ENCODE data around the gene APEX1.
A peak's percentile ranks its signal among the peaks of the same experiment; 100 is the strongest.

APEX1 gene

GRCh38 chr14:20472536-20473169, 17.6 kb downstream of the APEX1 start:
- peaks cover 0 to 18% (median 10%) of the 10 kb centered on the region in 4 donors for H3K4me1 ChIP-seq
- H3K9me3 ChIP-seq = no peaks in the 10 kb centered on the region
- intact Hi-C loops (cut with DNase I; ENCODE audit: low total_unique reads) = no loop called here
- peaks cover 10 to 40% (median 39%) of the 10 kb centered on the region in 3 donors for H3K36me3 ChIP-seq
- no peak overlapping the region for H3K4me3 ChIP-seq
- no peak overlapping the region for H3K27ac ChIP-seq
- H3K27me3 ChIP-seq = no peaks in the 10 kb centered on the region
- DNase-seq = no peak
- no peak for TF ChIP-seq CTCF (IDR thresholded peaks at IDR 0.05)

DNA sequence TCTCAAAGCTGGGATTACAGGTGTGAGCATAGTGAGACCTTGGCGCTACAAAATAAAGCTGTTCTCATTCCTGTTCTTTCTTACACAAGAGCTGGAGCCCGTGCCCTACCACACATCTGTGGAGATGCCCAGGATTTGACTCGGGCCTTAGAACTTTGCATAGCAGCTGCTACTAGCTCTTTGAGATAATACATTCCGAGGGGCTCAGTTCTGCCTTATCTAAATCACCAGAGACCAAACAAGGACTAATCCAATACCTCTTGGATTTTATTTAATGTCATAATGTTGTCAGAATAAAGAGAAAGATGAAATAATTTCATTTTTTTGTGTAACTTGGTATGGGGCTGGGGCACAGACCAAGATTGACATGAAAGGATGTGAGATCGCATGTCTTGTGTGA, 21.8 kb downstream of the APEX1 start:
- intact Hi-C loops (cut with DNase I; ENCODE audit: low total_unique reads) = no loop called here
- Histone ChIP-seq H3K9me3 (no peaks in the 10 kb centered on the region), H3K36me3 (peaks cover 10 to 40% (median 39%) of the 10 kb centered on the region in 3 donors), H3K4me3 (no peak overlapping the region), H3K4me1 (no peaks in the 10 kb centered on the region), H3K27me3 (no peaks in the 10 kb centered on the region), H3K27ac (no peak overlapping the region)
- no peak for DNase-seq
- no peak for TF ChIP-seq CTCF (IDR thresholded peaks at IDR 0.05)

DNA sequence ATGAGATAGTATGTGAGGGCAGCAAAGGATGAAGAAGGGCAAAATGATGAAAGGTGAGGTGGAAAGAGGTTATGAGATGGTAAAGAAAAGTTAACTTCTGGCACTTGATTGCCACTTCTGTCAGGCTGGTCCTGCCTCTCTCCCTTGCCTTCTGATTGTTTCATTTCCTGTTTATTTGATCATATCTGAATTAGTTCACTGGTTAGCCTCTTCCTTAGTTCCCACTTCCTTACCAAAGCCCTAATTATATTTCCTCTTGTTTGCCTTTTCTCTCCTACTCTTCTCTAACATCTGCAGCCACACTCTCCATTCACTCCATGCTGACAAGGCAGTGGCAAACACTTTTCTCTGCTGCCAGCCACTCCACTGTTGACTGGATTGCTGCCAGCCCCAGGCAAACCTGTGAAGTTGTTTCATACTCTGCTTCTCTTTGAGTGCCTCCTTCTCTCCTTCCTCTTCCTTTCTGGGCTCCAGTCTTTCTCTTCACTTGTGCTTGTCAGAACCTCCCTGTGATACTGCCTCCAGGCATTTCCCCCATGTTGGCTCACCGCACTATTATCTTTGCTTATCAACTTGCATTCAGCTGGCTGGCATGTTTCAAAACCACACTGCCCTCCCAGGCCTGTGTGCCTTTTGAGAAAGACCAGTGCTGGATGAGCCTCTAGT, 22.3 kb downstream of the APEX1 start:
- H3K27me3 ChIP-seq = no peaks in the 10 kb centered on the region
- peak in 1 of 2 donors; percentile 25 for DNase-seq
- H3K4me1 ChIP-seq = no peaks in the 10 kb centered on the region
- H3K27ac ChIP-seq = no peak overlapping the region
- H3K9me3 ChIP-seq = no peaks in the 10 kb centered on the region
- no peak overlapping the region for H3K4me3 ChIP-seq
- no peak for TF ChIP-seq CTCF (IDR thresholded peaks at IDR 0.05)
- intact Hi-C loops (cut with DNase I; ENCODE audit: low total_unique reads) = no loop called here
- peaks cover 10 to 40% (median 39%) of the 10 kb centered on the region in 3 donors for H3K36me3 ChIP-seq

- Histone ChIP-seq H3K9me3 (no peaks in the 10 kb centered on the region), H3K27me3 (no peaks in the 10 kb centered on the region), H3K27ac (no peak overlapping the region), H3K4me1 (no peaks in the 10 kb centered on the region), H3K4me3 (no peak overlapping the region), H3K36me3 (peaks cover 10 to 31% (median 30%) of the 10 kb centered on the region in 3 donors)
- no peak for TF ChIP-seq CTCF (IDR thresholded peaks at IDR 0.05)
- DNase-seq = no peak
- intact Hi-C loops (cut with DNase I; ENCODE audit: low total_unique reads) = no loop called here
These were observed 23.9 kb downstream of the APEX1 start for GRCh38 chr14:20478894-20479293.

- no peak overlapping the region for H3K27ac ChIP-seq
- H3K4me1 ChIP-seq = no peaks in the 10 kb centered on the region
- no peak for DNase-seq
- no peaks in the 10 kb centered on the region for H3K36me3 ChIP-seq
- intact Hi-C loops (cut with DNase I; ENCODE audit: low total_unique reads) = no loop called here
- no peak overlapping the region for H3K4me3 ChIP-seq
- TF ChIP-seq CTCF (IDR thresholded peaks at IDR 0.05) = no peak
- peaks cover 0 to 3% of the 10 kb centered on the region in 2 donors for H3K27me3 ChIP-seq
- no peaks in the 10 kb centered on the region for H3K9me3 ChIP-seq
These were observed 27.4 kb downstream of the APEX1 start for GRCh38 chr14:20482382-20482781.
